Natural killer cell (primary cell): ENCODE data around the gene ZFR2. TPM values are rescaled to one million over a fixed set of nuclear protein-coding genes. Genes with fewer than 3 reads are reported as not detected.

Source experiments
- ATAC-seq, 3 donors: fragments of 150-1000 bp in 2 of 3; fragments of 200-7000 bp in 1 of 3; cut with Tn5 transposase; 1 replicate in 1 of 3; 2 replicates in 2 of 3; pipeline ENCODE4 v1.10.0; 2021; ENCODE audit warnings: mild to moderate bottlenecking in 2 of 3, moderate library complexity in 2 of 3
- DNase-seq, 2 donors: peaks; one replicate each; pipeline versions ENCODE4 v3.0.0 to v3.0.0-alpha.2; 2013 to 2021; ENCODE audit warnings: mixed read lengths in 1 of 2
- H3K27ac ChIP-seq: one replicate; pipeline ENCODE4 v1.5.1; 2013; ENCODE audit warnings: mild to moderate bottlenecking, low read length
- H3K27me3 ChIP-seq: one replicate; pipeline ENCODE4 v1.6.1; 2013; ENCODE audit warnings: low read length; ENCODE audit not compliant: control insufficient read depth, insufficient read depth
- H3K36me3 ChIP-seq: one replicate; pipeline ENCODE4 v1.6.1; 2013; ENCODE audit warnings: low read length; ENCODE audit not compliant: control insufficient read depth, insufficient read depth
- H3K4me1 ChIP-seq: one replicate; pipeline ENCODE4 v1.6.1; 2013; ENCODE audit warnings: low read length; ENCODE audit not compliant: control insufficient read depth, insufficient read depth
- H3K4me3 ChIP-seq: one replicate; pipeline ENCODE4 v1.5.1; 2013; ENCODE audit warnings: low read length
- H3K9me3 ChIP-seq: one replicate; pipeline ENCODE4 v1.6.1; 2013; ENCODE audit warnings: low read length; ENCODE audit not compliant: control insufficient read depth, insufficient read depth
- H3K27ac Mint-ChIP-seq, 2 donors: one replicate each; pipeline ENCODE4 v1.8.0; 2022; ENCODE audit warnings: mild to moderate bottlenecking in 2 of 2, mixed read lengths in 2 of 2, moderate library complexity in 1 of 2
- H3K27me3 Mint-ChIP-seq, 2 donors: one replicate each; pipeline ENCODE4 v1.8.0; 2022; ENCODE audit warnings: low read depth in 2 of 2, mixed read lengths in 2 of 2
- H3K36me3 Mint-ChIP-seq: one replicate; pipeline ENCODE4 v1.8.0; 2022; ENCODE audit warnings: mixed read lengths
- H3K4me1 Mint-ChIP-seq, 2 donors: one replicate each; pipeline ENCODE4 v1.8.0; 2022; ENCODE audit warnings: mixed read lengths in 2 of 2
- H3K4me3 Mint-ChIP-seq: one replicate; pipeline ENCODE4 v1.8.0; 2022; ENCODE audit warnings: mild to moderate bottlenecking, moderate library complexity, mixed read lengths
- H3K9me3 Mint-ChIP-seq, 2 donors: one replicate each; pipeline ENCODE4 v1.8.0; 2022; ENCODE audit warnings: mixed read lengths in 2 of 2
- CTCF ChIP-seq: fragments of 200-600 bp; IDR thresholded peaks from one replicate; pipeline ENCODE4 v1.8.0; 2022; ENCODE audit warnings: antibody characterized with exemption
- WGBS: methylation state at CpG from one replicate; pipeline ENCODE4 v1.1.7; 2013; ENCODE audit warnings: missing lambda C conversion rate; ENCODE audit not compliant: insufficient coverage; 5-methylcytosine and 5-hydroxymethylcytosine counted together
- intact Hi-C: fragments of 100-400 bp; cut with micrococcal nuclease; formaldehyde crosslinking; loops from one replicate; pipeline ENCODE4 v1.14.2; 2022
- total RNA-seq, 4 donors: library from RNA; stranded (reverse); fragments of 120-200 nt in 1 of 4; gene quantifications; one replicate each; pipeline versions ENCODE4 v1.2.3 to v1.2.4, GENCODE V29; 2013 to 2022

ZFR2 gene
- total RNA-seq, 3 donors from 2014 or later (not counting 1 experiment from before 2014, with no cell fraction given) = 1.6 to 4.4 (median 1.7) TPM

DNA sequence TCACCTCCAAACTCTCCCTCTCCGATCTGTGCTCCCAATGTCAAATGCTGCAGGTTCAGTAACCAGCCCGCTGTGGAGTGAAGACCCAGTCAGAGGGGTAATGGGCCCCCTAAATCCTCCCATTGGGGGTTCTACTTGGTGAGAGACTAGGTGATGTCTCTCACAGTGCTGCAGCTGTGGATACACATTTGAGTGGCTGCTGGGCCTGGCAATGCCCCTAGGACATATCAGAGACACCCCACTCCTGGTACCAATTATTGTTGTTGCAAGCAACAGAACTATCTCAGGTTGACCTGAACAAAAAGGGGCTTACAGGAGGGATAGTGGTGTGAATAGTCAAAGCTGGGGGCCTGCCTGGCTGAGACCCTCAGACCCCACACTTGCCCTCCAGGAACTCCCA, 87.2 kb downstream of the ZFR2 start:
- Histone ChIP-seq H3K4me1 (peaks cover 38% of the 10 kb centered on the region), H3K4me3 (no peak overlapping the region), H3K36me3 (peaks cover 57% of the 10 kb centered on the region), H3K27me3 (no peaks in the 10 kb centered on the region), H3K27ac (no peak overlapping the region), H3K9me3 (peaks cover 20% of the 10 kb centered on the region)
- TF ChIP-seq CTCF = no peak
- DNase-seq (no peak), ATAC-seq (no peak)
- Mint-ChIP-seq H3K27ac (peak overlapping the region; percentile 36 to 89), H3K27me3 (no peaks in the 10 kb centered on the region), H3K36me3 (peaks cover 8% of the 10 kb centered on the region), H3K4me1 (peaks cover 18 to 41% of the 10 kb centered on the region in 2 donors), H3K9me3 (peaks cover 3 to 5% of the 10 kb centered on the region in 2 donors), H3K4me3 (no peak overlapping the region)
- intact Hi-C loops = loop anchor here (10.0 kb wide), 1 partner anchor 203 kb away; the partner anchor contains the start of gene EEF2
- WGBS = 96% methylated on average over 2 of the region's 2 CpGs

DNA sequence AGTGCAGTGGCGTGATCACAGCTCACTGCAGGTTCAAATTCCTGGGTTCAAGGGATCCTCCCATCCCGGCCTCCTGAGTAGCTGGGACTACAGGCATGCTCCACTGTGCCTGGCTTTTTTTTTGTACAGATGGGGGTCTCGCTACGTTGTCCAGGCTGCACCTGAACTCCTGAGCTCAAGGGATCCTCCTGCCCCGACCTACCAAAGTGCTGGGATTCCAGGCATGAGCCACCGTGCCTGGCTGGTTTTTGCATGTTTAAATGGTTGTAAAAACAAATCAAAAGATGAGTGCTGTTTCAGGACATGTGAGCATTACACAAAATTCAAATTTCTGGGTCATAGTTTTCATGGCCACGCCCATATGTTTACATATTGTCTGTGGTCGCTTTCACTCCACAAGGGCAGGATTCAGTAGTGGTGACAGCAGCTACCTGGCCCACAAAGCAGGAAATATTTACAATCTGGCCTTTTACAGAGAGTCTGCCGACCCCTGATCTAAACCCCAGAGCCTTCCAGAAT, 88.0 kb downstream of the ZFR2 start:
- H3K27ac ChIP-seq = no peak overlapping the region
- no peaks in the 10 kb centered on the region for H3K27me3 Mint-ChIP-seq
- H3K4me3 Mint-ChIP-seq = no peak overlapping the region
- WGBS = 86% methylated on average over 9 of the region's 9 CpGs
- TF ChIP-seq CTCF = no peak
- DNase-seq (peak in 1 of 2 donors; percentile 24), ATAC-seq (no peak)
- intact Hi-C loops = loop anchor here (10.0 kb wide), 1 partner anchor 204 kb away; the partner anchor contains the start of gene EEF2
- peaks cover 20% of the 10 kb centered on the region for H3K9me3 ChIP-seq
- peaks cover 8% of the 10 kb centered on the region for H3K36me3 Mint-ChIP-seq
- peak overlapping the region; percentile 36 to 89 for H3K27ac Mint-ChIP-seq
- H3K27me3 ChIP-seq = no peaks in the 10 kb centered on the region
- H3K36me3 ChIP-seq = peaks cover 57% of the 10 kb centered on the region
- H3K4me1 ChIP-seq = peaks cover 38% of the 10 kb centered on the region
- peaks cover 18 to 48% of the 10 kb centered on the region in 2 donors for H3K4me1 Mint-ChIP-seq
- H3K4me3 ChIP-seq = no peak overlapping the region
- peaks cover 3 to 5% of the 10 kb centered on the region in 2 donors for H3K9me3 Mint-ChIP-seq

DNA sequence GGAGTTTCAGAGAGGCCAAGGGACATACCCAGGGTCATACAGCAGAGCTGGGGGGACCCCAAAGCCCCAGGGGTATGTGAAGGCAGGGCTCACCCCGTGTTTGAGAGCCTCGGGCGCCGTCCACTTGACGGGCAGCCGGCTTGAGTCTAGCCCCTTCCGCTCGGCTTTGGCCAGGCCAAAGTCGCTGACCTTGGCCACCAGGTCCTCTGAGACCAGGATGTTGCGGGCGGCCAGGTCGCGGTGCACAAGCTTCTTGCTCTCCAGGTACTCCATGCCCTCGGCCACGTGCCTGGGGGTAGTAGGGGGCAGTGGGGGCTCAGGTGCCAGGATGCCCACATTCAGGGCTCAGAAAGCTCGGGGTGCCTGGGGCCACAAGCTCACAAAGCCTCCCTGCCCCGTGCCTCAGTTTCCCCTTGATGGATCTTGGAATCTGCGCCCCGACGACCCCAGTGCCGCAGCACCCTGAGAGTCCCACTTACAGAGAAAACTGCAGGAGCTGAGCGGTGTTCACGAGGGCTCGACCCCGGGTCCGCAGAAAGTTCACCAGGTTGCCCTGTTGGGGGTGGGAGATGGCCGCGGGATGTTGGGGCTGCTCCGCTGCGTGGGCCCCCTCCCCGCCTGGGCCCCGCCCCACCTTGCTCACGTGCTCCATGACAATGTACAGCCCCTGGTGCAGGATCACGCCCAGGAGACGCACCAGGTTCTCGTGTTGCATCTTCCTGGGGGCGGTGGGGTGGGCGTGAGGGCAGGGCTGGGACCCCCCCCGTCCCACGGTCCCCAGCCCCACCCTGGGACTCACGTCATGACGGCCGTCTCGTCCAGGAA, 89.7 kb downstream of the ZFR2 start:
- H3K36me3 Mint-ChIP-seq = peaks cover 8% of the 10 kb centered on the region

More for the DNA sequence above, 89.7 kb downstream of the ZFR2 start:
- no peak for DNase-seq
- no peak for ATAC-seq
- Mint-ChIP-seq H3K4me3 (no peak overlapping the region), H3K9me3 (peaks cover 3 to 5% of the 10 kb centered on the region in 2 donors), H3K27ac (peak overlapping the region in 1 of 2 donors; percentile 36), H3K27me3 (no peaks in the 10 kb centered on the region), H3K4me1 (peaks cover 11 to 41% of the 10 kb centered on the region in 2 donors)
- Histone ChIP-seq H3K4me3 (no peak overlapping the region), H3K27ac (no peak overlapping the region), H3K36me3 (peaks cover 54% of the 10 kb centered on the region), H3K27me3 (no peaks in the 10 kb centered on the region), H3K4me1 (peaks cover 26% of the 10 kb centered on the region), H3K9me3 (peaks cover 20% of the 10 kb centered on the region)
- TF ChIP-seq CTCF = no peak
- intact Hi-C loops = no loop called here
- 89% methylated on average over 44 of the region's 44 CpGs for WGBS
